GM21529 (cell line): ENCODE results near the gene SVOPL.

Experiments
- ATAC-seq: cut with Tn5 transposase; IDR thresholded peaks from one replicate; pipeline ENCODE4 v1.9.1; 2021; ENCODE audit not compliant: unreplicated experiment

Gene SVOPL

DNA sequence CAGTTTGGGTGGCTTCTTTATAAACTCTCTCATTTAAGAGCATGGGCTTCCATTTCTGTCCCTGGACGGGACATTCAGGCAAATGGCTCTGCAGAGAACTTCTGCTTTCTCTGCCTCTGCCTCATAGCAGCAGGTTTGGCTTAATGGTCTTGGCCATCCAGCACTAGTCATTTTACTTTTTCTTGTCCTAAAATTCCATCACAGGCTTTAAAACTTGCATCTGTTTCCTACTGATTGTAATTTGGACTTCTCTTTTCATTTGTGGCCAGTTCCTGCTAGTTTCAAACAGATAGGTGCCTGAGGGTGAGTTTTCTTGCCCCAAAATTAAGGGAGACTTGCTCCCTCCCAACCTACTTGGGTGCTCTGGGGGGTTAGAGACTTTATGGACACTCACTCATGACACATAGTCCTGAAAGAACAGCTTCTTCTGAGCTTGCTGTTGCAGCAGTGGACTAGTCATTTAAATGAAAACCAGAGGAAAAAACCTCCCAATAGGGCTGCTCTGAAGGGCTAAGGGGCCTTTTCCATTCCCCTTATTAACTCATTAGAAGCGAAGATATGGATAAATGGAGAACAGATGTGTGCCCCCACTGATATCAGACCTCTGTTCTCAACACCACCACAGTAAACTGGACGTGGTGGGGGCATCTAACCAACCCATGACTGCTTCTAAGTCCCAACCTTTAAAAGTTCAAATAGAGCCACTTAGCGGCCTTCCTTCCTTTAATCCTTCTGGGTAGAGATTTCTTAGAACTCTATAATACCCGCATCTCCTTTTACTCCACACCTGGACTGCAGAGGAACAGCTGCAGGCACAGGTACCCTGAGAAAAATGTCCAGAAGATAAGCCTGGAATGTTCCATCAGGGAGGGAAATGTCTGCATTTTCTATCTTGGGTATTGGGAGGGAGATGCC is 38.8 kb downstream of the SVOPL start:
- no peak for ATAC-seq

DNA sequence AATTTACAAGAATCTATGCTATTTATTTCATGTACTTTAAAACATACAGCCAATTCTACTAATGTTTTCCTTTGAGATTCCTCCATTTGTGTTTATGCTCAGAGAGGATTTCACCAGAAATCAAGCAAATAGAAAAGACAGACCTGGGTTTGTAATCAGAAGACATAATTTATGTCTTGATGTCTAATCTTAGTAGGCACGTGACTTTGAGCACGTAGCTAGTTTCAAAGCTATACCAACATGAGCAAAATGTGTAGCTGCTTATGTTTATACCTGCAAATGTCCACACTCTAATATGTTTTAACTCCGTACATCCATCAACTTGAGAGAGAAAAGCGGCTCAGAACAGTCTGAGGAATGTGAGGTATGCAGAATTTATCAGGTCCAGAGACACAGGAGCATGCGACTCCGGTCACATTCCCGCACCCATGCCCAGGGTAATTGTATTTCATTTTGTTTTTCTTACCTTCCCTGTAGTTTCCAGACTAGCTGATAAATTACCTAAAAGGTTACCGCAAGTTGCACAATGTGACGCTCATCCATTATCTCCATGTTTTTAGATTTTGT is 40.0 kb downstream of the SVOPL start:
- no peak for ATAC-seq

DNA sequence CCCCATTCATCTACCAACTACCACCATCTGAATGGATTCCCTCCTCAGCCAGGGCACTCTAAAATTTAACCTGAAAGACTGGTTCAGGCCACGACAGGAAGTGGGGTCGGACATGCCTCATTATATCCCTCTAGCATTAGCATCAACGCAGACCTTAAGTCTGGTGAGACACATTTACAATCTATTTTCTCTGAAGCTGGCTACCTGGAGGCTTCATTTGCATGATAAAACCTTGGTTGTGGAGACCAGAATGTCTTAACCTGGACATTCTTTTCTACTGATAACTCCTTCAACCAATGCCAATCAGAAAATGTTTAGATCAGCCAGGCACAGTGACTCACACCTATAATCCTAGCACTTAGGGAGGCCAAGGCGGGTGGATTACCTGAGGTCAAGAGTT is 42.3 kb downstream of the SVOPL start:
- no peak for ATAC-seq

- no peak for ATAC-seq
Observed at GRCh38 chr7:138657854-138658386, 43.2 kb downstream of the SVOPL start.

GRCh38 chr7:138656952-138657351 is 44.2 kb downstream of the SVOPL start:
- ATAC-seq, result no peak

GRCh38 chr7:138654616-138655015 is 46.5 kb downstream of the SVOPL start:
- ATAC-seq, result no peak

DNA sequence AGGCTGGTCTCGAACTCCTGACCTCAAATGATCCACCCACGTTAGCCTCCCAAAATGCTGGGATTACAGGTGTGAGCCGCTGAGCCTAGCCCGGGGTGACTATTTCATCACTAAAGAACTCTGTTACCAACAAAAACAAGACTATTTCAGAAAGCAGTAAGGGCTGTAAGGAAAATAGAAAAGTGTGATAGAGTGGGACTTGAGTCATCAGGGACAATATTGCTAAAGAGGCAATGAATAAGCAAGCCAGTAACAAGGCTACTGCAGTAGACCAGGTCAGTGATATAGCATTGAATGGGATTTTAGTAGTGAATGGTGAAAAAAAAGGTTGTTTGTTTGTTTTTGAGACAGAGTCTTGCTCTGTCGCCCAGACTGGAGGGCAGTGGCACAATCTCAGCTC is 51.7 kb downstream of the SVOPL start:
- no peak for ATAC-seq

DNA sequence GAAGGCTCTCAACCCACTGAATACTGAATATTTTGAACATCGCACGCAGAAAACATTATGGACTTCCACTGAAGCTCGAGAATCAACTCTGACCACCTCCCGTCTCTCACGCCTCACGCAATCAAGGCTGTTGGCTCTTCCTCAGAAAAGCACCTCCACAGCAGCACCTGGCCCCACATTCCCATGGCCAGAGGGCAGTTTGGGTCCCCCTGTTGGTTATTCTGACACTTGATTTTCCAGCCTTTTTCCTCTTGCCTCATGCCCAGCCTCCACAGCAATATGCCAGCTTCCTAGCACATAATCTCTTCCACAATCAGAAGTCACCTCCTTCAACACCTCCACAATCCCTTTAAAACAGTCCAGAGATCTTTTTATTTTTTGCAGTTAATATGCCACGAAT is 55.9 kb downstream of the SVOPL start:
- no peak for ATAC-seq

DNA sequence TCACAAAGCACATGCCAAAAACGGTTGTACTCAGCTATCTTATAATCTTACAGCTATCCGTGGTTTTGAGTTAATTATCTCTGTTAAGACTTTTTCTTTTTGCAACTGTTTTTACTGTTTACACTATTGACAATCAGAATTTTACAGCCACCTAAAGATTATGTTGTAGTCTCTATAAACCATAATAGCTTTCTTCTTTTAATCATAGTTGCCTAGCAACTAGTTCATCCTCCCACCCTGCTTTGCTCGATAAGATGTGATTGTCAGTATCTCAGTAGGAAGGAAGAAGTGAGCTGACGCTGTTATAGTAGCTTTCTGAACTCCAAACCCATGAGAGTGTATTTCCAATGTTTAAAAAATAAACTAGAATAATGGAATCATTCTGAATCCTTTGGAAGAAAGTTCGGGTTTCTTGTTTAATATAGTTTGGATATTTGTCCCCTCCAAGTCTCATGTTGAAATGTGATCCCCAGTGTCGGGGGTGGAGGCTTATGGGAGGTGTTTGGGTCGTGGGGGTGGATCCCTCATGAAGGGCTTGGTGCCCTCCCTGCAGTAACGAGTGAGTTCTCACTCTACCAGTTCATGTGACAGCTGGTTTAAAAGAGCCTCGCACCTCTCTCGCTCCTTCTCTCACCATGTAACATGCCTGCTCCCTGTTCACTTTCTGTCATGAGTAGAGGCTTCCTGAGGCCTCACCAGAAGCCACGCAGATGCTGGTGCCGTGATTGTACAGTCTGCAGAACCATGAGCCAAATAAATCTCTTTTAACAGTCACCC is 68.1 kb downstream of the SVOPL start:
- no peak for ATAC-seq

DNA sequence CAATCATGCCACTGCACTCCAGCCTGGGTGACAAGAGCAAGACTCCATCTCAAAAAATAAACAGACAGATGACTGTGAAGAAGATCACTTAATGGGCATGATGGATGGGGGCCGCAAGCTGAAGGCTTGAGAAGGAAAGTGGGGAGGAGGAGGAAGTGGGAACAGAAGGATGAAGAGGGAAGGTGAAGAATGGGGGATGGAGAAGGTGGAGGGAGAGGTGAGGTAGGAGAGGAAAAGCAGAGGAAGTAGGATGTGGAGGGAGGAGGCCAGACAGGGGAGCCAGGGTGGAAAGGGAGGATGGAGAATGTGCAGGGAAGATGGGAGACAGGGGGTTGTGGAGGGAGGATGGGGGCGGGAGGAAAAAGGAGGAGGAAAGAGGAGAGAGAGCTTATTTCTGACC is 68.8 kb downstream of the SVOPL start:
- no peak for ATAC-seq

DNA sequence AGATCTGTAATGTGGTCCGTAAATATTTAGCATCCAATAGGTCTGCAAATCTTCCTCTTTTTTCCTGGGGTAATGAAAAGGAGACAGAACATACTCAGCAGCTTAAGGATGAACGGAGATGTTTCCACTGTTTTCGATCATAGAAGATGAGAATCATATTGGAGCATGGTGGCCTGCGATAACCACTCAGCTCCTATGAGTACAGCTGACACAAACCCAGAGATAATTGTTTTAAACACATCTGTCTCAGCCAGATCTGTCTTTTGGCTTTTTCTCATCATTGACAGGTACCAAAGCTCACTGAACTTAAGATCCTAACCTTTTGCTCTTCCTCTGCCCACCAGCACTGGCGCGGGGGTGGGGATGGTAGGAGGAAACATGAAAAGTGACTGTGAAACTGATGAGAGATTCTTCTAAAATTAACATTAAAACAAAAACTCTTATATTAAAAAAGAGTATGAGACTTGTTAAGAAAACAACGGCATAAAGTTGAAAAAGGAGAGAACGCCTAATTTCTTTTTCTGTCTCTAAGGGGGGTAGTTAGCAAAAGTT is 71.0 kb downstream of the SVOPL start:
- no peak for ATAC-seq

DNA sequence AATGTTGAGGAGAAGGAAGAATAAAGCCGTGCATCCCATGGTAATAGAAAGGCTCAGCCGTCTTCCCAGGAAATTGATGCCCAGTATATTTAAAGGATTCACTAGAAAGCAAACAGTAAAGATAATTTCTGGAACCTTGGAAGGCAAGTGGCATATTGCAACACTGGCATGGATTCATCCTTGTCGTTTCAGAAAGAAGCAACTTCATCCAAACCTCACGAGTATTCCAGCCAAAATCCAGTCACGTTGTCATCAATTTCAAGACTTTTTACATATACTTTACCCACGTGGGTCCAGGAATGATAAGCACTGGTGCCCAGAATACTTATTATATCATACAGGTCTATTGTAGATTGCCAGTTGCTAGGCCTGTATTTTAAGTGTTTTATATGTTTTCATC is 73.8 kb downstream of the SVOPL start:
- ATAC-seq, result no peak

DNA sequence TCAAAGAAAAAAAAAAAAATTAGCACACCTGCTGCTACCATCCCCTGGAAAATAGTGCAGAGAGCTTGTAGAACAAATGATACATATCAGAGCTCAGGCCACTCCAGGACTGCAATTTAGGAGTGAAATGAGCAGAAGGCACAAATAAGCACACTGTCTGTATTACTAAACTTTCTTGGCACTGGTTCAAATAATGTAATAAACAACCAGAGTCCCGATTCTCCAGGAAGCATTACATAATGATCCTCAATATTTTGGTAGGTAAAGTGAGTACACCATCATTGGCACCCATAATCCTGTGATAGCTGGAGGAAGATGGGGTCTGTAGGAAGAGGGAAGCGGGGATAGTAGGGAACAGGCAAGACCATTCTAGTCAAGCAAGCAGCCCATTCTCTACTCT is 74.3 kb downstream of the SVOPL start:
- no peak for ATAC-seq

DNA sequence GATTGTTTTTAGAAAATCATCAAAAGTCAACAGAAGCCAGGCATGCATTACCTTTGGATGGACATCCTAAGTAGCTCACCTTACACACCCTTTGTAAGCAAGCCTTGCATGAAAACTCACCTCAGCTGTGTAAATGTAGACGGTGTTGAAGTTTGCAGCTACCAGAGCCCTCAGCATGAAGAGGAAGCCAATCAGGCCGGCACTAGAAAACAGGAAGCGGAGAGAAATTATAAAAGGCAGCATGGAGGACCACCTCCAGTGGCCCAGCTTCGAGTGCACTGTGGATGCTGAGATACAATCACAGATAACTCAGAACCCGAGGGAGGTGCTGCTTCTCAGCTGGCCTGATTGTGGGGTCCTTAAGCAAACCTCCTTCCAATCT is 75.3 kb downstream of the SVOPL start:
- ATAC-seq, result no peak

DNA sequence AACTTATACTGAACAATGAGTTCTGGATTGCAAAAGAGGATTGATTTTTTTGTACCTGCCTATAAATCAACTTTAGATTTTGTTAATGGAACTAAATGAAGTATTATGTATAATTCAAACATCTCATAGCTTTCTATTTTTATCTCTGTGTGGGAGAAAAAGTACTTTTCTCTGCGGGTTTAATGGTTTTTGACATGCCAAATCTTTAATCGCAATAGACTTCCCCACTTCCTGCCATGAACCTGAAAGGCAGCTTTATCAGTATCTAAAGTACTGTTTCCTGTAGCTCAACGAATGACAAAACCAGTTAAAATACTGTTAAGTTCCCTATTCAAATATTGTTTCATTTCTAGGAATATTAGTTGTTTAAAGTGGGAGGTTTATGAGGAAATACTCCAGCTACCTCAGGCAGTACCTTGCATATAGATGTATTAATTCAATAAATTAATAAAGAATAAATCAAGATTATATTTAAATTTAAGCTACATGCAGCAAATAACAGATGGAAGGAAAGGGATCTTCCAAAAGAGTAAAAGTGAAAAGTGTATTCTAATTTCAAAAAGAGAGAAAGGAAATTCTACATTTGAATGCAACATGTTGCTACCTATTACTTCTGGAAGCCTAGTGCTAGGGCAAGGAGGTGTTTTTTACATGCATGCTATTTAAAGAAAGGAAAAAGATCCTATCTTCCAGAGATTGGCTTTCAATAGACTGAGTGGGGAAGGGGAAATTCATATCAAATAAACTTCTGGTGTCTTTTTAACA is 75.9 kb downstream of the SVOPL start:
- ATAC-seq, result no peak

DNA sequence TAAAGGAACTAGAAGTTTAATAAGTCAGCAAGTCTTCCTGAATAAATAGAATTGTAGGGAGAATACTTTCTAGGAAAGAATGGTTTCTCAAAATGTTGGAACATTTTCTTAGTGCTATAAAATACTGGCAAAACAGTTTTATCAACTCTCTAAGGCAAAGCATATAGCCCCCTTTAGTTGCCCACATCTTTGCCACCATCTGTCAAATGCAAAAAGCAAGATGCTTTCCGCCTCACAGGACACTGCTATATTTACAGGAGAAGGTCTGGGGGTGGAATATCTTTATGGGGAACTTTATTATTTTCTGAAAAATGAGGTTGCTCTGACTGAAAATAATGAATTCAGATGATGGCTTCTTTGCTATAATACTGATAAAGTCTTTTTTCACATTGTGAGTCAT is 78.3 kb downstream of the SVOPL start:
- ATAC-seq, result no peak

DNA sequence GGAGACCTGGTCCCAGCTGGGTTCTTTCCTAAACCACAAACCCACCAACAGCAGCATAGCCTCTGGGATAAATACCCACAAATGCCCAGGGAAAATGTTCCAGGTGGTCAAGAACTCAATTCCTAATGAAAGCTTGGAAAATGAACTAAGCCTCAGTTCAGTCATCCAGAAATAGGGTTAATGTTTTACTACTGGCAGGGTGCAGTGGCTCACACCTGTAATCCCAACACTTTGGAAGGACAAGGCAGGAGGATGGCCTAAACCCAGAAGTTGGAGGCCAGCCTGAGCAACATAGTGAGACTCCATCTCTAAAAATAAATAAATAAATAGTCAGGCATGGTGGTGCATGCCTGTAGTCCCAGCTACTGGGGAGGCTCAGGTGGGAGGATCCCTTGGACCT is 82.2 kb downstream of the SVOPL start:
- no peak for ATAC-seq

DNA sequence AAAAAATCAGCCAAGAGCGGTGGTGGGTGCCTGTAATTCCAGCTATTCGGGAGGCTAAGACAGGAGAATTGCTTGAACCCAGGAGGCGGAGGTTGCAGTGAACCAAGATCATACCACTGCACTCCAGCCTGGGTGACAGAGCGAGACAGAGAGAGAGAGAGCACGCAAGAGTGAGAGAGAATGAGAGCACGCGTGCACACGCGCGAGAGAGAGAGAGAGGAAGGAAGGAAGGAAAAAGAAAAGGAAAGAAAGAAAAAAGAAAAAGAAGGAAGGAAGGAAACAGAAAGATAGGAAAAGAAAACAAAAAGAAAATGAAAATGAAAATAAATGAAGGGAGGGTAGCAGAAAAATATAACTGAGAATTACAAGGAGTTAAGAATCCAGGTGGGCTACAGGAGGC is 82.7 kb downstream of the SVOPL start:
- ATAC-seq, result no peak

- no peak for ATAC-seq
Observed at GRCh38 chr7:138616085-138616484, 85.1 kb downstream of the SVOPL start.

- ATAC-seq, result no peak
Observed at GRCh38 chr7:138613630-138614029, 87.5 kb downstream of the SVOPL start.
